WI38 (cell line): ENCODE data around the gene MT1E.

Experiments
- H3K4me3 ChIP-seq: 2 replicates; pipeline ENCODE4 v1.5.1; 2011; ENCODE audit warnings: low read depth, mild to moderate bottlenecking, control low read depth, low read length
- CTCF ChIP-seq: IDR thresholded peaks from 2 replicates; pipeline ENCODE4 v1.5.1; 2012; ENCODE audit warnings: low read depth, mild to moderate bottlenecking, control low read depth, low read length

Gene MT1E

GRCh38 chr16:56611281-56611833, 14.2 kb upstream of the MT1E start:
- no peak for TF ChIP-seq CTCF
- H3K4me3 ChIP-seq, result no peak overlapping the region

- TF ChIP-seq CTCF, result no peak
- H3K4me3 ChIP-seq, result peak overlapping the region; percentile 20; the same call in 1 of the 2 replicates
These were observed 11.9 kb upstream of the MT1E start for GRCh38 chr16:56613706-56614105.

- TF ChIP-seq CTCF, result no peak
- H3K4me3 ChIP-seq, result no peak overlapping the region
These were observed 11.0 kb upstream of the MT1E start for GRCh38 chr16:56614549-56614991.

GRCh38 chr16:56615353-56615752, 10.2 kb upstream of the MT1E start:
- H3K4me3 ChIP-seq, result no peak overlapping the region
- TF ChIP-seq CTCF, result no peak

GRCh38 chr16:56616608-56617211, 8.9 kb upstream of the MT1E start:
- TF ChIP-seq CTCF, result no peak
- no peak overlapping the region; the same call in 1 of the 2 replicates for H3K4me3 ChIP-seq

GRCh38 chr16:56617212-56618085, 8.1 kb upstream of the MT1E start:
- peak overlapping the region; percentile 55 for H3K4me3 ChIP-seq

More at GRCh38 chr16:56617212-56618085, 8.1 kb upstream of the MT1E start:
- no peak for TF ChIP-seq CTCF
